Measurements from ENCODE around the gene RLF. TPM values are rescaled to one million over a fixed set of nuclear protein-coding genes. Genes with fewer than 3 reads are reported as not detected.
"Not testable (repeated sequence)": the region's sequence is repeated elsewhere in the genome, so short reads cannot be mapped to it uniquely, and the experiment has no call there.

The RLF gene
- total RNA-seq, 1 experiment from 2014 or later, result 15.1 TPM

- no peak overlapping the region for H3K27ac ChIP-seq (ENCODE audit: low read length)
- H3K9ac ChIP-seq (ENCODE audit: low read length), result no peak overlapping the region
- no peaks in the 10 kb centered on the region for H3K9me2 ChIP-seq (replicated peaks; ENCODE audit: low read length)
- no peak for ATAC-seq
- H3K36me3 ChIP-seq (ENCODE audit: low read depth, low read length), result peaks cover 3% of the 10 kb centered on the region; the same call in 1 of the 2 replicates
- H3K79me2 ChIP-seq (ENCODE audit: low read length), result peaks cover 96% of the 10 kb centered on the region
- H3K4me2 ChIP-seq (ENCODE audit: low read length), result no peak overlapping the region
- peaks cover 59% of the 10 kb centered on the region for H4K20me1 ChIP-seq (ENCODE audit: low read length)
- BruUV-seq (replicated peaks), result no TSS peak
- CTCF ChIA-PET, result no interaction called here
- no peaks in the 10 kb centered on the region for H3K4me1 ChIP-seq (ENCODE audit: insufficient read depth, low read length)
- H3F3A ChIP-seq (ENCODE audit: low read length, unreplicated experiment), result no peaks in the 10 kb centered on the region
- no peak overlapping the region for H3K4me3 ChIP-seq (ENCODE audit: low read length)
- DNase-seq, result no peak
- H3K27me3 ChIP-seq (ENCODE audit: low read length), result no peaks in the 10 kb centered on the region
- H3K9me3 ChIP-seq (ENCODE audit: low read length), result no peaks in the 10 kb centered on the region
- POLR2A ChIA-PET (ENCODE audit: unreplicated experiment), result no interaction called here
- intact Hi-C loops (cut with micrococcal nuclease), result no loop called here
- TF ChIP-seq CTCF (conservative IDR thresholded peaks at IDR 0.05; ENCODE audit: low read depth, low read length), result no peak
- H2AFZ ChIP-seq (ENCODE audit: low read length), result no peak overlapping the region
Observed at GRCh38 chr1:40184193-40184592, 23.0 kb downstream of the RLF start.

GRCh38 chr1:40185951-40186864 lies 25.0 kb downstream of the RLF start:
- TF ChIP-seq EZH2phosphoT487 (IDR thresholded peaks at IDR 0.05; ENCODE audit: borderline replicate concordance, low read length) (no peak), CTCF (conservative IDR thresholded peaks at IDR 0.05; ENCODE audit: low read depth, low read length) (no peak), EZH2 (IDR thresholded peaks at IDR 0.05; ENCODE audit: low read length, unreplicated experiment) (no peak)
- no peak overlapping the region for H3K27ac ChIP-seq (ENCODE audit: low read length)
- no peaks in the 10 kb centered on the region for H3K4me1 ChIP-seq (ENCODE audit: insufficient read depth, low read length)
- H3F3A ChIP-seq (ENCODE audit: low read length, unreplicated experiment), result no peaks in the 10 kb centered on the region
- H4K20me1 ChIP-seq (ENCODE audit: low read length), result peaks cover 49% of the 10 kb centered on the region
- no peak for ATAC-seq
- H3K27me3 ChIP-seq (ENCODE audit: low read length), result no peaks in the 10 kb centered on the region
- no peak for DNase-seq
- H3K9ac ChIP-seq (ENCODE audit: low read length), result no peak overlapping the region
- CTCF ChIA-PET, result no interaction called here
- no peak overlapping the region for H3K4me3 ChIP-seq (ENCODE audit: low read length)
- H3K9me2 ChIP-seq (replicated peaks; ENCODE audit: low read length), result no peaks in the 10 kb centered on the region
- BruUV-seq (replicated peaks), result no TSS peak
- no peak overlapping the region for H3K4me2 ChIP-seq (ENCODE audit: low read length)
- intact Hi-C loops (cut with micrococcal nuclease), result no loop called here
- no peaks in the 10 kb centered on the region for H3K9me3 ChIP-seq (ENCODE audit: low read length)
- H2AFZ ChIP-seq (ENCODE audit: low read length), result no peak overlapping the region
- peaks cover 20% of the 10 kb centered on the region for H3K36me3 ChIP-seq (ENCODE audit: low read depth, low read length)
- POLR2A ChIA-PET (ENCODE audit: unreplicated experiment), result no interaction called here
- peaks cover 95% of the 10 kb centered on the region for H3K79me2 ChIP-seq (ENCODE audit: low read length)

- Histone ChIP-seq H2AFZ (ENCODE audit: low read length) (no peak overlapping the region), H3K36me3 (ENCODE audit: low read depth, low read length) (peaks cover 29% of the 10 kb centered on the region), H3K9me3 (ENCODE audit: low read length) (no peaks in the 10 kb centered on the region), H4K20me1 (ENCODE audit: low read length) (peaks cover 41% of the 10 kb centered on the region), H3K9me2 (replicated peaks; ENCODE audit: low read length) (no peaks in the 10 kb centered on the region), H3K79me2 (ENCODE audit: low read length) (peaks cover 89% of the 10 kb centered on the region), H3K27me3 (ENCODE audit: low read length) (no peaks in the 10 kb centered on the region), H3K4me1 (ENCODE audit: insufficient read depth, low read length) (no peaks in the 10 kb centered on the region), H3K4me3 (ENCODE audit: low read length) (no peak overlapping the region), H3K9ac (ENCODE audit: low read length) (no peak overlapping the region), H3K4me2 (ENCODE audit: low read length) (no peak overlapping the region), H3K27ac (ENCODE audit: low read length) (no peak overlapping the region), H3F3A (ENCODE audit: low read length, unreplicated experiment) (no peaks in the 10 kb centered on the region)
- no peak for DNase-seq
- ATAC-seq, result no peak
- intact Hi-C loops (cut with micrococcal nuclease), result no loop called here
- no TSS peak for BruUV-seq (replicated peaks)
- POLR2A ChIA-PET (ENCODE audit: unreplicated experiment), result no interaction called here
- no peak for TF ChIP-seq CTCF (conservative IDR thresholded peaks at IDR 0.05; ENCODE audit: low read depth, low read length)
- no peak for TF ChIP-seq EZH2phosphoT487 (IDR thresholded peaks at IDR 0.05; ENCODE audit: borderline replicate concordance, low read length)
- CTCF ChIA-PET, result no interaction called here
Observed at GRCh38 chr1:40187399-40187798, 26.2 kb downstream of the RLF start.

- H3K4me1 ChIP-seq (ENCODE audit: insufficient read depth, low read length); H2AFZ ChIP-seq (ENCODE audit: low read length); H3K4me3 ChIP-seq (ENCODE audit: low read length); BruUV-seq (replicated peaks); H3K27me3 ChIP-seq (ENCODE audit: low read length); H3K4me2 ChIP-seq (ENCODE audit: low read length); ATAC-seq; H3K9ac ChIP-seq (ENCODE audit: low read length); H3F3A ChIP-seq (ENCODE audit: low read length, unreplicated experiment); H3K9me2 ChIP-seq (replicated peaks; ENCODE audit: low read length); H3K9me3 ChIP-seq (ENCODE audit: low read length); H3K27ac ChIP-seq (ENCODE audit: low read length); POLR2A ChIA-PET (ENCODE audit: unreplicated experiment); intact Hi-C loops (cut with micrococcal nuclease); H4K20me1 ChIP-seq (ENCODE audit: low read length); DNase-seq; CTCF ChIA-PET: not testable (repeated sequence)
- H3K36me3 ChIP-seq (ENCODE audit: low read depth, low read length), result peaks cover 34% of the 10 kb centered on the region
- peaks cover 26% of the 10 kb centered on the region for H3K79me2 ChIP-seq (ENCODE audit: low read length)
Observed at GRCh38 chr1:40194639-40195038, 33.5 kb downstream of the RLF start.

All from PC-3 (cell line).